ENCODE results near the gene SEMA6A.

Gene SEMA6A

DNA sequence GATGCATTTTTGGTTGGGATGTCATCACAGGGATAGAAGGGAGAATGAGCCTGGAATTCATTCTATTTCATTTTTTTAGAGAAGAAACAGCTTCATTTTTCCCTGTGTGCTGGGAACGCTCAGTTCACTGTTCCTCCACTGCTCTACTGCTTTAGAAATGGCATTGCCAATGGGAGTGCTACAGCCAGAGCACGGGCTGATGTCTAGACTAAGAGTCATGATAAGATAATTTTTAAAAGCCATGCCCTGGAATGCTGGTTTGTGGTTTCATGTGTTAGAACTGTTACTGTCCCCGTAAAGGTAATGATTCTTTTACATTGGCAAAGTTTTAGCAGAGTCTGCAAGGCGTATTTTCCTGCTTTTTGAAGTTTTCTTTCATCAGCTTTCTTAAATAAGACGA, 119.6 kb downstream of the SEMA6A start:
- DNase-seq, result no peak

DNA sequence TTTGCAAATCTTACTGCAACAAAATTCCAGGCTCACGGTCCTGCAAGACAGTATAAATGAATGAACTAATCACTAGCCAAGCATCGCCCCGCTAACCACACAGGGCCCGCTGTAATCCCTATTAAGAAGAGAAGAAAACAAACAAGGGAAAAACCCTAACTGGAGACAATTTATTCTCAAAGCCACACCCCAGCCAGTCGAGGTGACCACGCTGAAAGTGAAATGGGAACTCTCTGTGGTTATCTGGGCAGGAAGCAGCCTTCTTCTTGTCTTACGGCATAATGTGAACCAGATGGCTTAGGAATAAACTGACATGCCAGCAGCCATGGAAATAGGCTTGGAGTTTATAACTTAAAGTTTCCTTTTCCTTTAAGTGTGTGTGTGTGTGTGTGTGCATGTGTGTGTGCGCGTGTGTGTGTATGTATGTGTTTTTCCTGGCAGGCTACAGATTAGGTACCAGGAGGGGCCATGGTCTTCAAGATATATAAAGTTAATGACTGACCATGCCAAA, 120.2 kb downstream of the SEMA6A start:
- no peak for DNase-seq

DNA sequence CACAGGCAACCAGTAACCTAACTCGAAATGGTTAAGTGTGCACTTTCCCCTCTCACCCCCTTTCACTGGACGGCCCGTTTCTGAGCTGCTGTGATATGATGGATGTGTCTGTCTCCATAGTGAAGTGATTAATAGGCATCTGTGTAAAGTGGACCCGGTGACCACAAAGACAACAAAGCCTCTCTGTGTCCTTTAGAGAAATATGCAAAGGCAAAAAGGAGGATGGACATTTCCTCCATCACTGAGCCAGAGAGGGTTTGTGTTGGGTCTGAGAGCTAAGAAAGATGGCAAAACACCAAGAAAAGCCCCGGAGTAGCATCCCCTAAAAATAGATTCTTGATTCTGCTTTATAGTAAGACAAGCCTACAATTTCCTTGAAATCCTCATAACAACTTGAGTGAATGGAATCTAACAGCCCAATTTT, 120.6 kb downstream of the SEMA6A start:
- DNase-seq, result no peak

DNA sequence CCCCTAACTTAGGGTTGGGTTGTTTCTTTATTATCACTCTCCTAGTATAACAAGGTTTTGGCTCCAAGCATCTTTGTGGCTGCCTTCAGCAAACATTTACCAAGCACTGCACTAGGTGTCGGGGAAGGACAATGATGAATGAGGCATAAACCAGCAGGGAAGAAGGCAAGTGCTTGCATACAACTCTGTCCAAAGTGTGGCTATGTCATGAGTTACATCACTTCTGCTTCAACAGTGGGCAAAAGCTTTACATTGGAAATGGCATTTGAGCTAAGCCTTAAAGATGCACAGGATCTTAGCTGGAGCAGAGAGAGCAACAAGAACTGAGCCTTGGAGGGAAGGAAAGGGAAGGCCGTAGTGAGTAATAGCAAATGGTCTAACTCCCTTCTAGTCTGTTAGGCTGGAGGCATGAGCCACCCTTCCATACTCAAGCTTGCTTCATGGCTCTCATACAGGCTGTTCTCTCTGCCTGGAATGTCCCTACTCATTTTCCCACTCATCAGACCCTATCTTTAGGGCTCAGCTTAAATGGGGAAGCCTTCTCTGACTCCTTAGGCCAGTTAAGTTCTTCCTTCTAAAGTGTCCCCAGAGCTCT, 121.8 kb downstream of the SEMA6A start:
- no peak for DNase-seq

DNA sequence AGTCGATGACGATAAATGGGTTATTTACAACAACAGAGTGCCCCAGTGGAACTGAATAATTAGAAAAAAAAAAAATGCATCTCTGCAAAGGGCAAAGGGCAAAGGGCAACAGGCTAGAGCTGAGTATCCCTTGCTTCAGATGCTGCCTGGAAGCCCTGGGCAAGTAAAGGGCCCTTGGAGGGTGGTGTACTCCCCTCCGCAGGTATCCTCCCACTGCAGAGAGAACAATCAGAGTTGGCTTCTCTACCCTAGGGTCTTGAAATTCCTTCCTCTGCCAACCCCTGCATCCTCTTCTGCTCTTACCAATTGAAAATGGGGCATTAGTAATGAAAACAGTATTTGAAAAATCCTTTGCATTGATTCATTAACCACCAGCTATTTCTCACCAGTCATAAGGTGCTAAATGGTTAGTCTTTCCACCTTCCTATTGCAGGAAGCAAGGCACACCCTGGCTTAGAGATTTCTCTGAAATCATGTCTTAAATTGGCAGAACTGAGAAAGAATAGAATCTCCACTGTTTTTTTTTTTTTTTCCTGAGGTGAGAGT, 122.6 kb downstream of the SEMA6A start:
- DNase-seq, result no peak

DNA sequence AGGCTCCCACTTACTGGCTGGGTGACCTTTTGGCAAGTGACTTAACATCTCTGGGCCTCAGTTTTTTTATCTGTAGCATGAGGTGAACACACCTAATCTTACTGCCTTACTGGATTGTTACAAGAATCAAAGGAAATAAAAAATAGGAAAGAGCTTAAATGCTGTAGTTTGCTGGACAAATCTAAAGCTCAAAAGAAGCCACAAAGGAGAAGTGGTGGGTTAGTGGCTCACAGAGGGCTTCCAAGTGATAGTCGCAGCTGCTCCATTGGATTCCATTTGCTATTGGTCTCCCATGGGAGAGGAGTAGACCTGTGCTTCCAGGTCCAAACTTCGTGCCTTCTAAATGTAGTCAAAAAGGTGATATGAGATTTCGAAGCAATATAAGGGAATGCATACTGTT, 123.6 kb downstream of the SEMA6A start:
- DNase-seq, result no peak

DNA sequence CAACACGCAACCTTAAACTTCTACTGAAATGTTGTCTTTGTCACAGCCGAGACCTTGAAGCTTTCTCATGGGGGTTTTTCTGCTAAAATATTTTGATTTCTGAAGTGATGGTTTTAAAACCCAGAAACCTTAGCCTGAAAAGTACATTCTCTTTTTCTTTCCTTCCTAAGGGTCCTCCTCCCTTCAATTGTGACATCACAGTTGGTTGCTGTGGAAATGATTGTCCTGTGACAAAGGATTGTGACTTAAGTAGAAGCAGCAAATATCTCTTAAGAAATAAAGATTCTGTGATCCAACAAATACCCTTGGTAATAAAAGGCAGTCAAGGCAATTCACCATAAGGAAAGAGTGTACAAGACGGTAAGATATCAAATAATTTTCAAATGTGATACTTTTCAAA, 125.2 kb downstream of the SEMA6A start:
- no peak for DNase-seq

DNA sequence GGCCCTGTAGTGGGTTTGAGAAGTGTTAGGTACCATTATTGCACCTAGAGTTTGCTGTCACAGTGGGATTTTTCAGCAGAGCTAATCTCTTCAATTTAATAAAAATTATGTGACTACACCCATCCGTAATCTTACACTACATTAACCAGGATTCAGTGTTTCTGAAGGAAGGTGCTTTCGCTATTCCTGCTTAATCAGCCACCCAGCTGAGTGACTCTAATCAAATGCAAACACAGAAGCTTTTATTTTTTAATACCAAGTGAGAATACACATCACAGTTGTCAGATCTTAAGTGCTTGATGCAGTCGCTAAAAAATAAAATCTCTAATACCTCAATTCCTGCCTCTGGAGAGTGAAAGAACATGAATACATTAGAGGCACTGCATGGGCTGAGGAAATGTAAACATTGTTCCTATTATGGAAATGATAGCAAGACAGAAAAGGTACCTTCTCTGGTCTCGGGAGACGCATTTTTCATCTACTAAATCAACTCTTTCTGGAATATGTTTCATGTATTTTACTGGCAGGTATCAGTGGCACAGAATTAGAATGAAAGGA, 125.7 kb downstream of the SEMA6A start:
- no peak for DNase-seq

DNA sequence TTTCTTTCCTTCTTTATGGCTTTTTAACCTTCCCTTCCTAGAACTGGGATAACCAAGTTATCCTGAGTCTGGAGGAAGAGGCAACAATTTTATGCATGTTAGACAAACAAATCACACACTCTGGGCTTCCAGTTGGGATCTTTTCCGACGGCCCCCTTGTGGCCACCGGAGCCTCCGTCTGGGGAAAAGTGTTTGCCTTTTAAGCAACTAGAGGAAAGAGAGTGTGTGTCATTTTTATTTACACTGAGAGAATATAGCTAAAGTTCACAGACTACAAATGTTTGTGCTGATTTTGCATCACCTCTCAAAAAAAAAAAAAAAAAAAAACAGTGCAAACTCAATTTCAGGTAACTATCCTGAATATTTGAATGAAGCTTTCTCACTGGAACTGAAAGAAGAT, 126.2 kb downstream of the SEMA6A start:
- no peak for DNase-seq

DNA sequence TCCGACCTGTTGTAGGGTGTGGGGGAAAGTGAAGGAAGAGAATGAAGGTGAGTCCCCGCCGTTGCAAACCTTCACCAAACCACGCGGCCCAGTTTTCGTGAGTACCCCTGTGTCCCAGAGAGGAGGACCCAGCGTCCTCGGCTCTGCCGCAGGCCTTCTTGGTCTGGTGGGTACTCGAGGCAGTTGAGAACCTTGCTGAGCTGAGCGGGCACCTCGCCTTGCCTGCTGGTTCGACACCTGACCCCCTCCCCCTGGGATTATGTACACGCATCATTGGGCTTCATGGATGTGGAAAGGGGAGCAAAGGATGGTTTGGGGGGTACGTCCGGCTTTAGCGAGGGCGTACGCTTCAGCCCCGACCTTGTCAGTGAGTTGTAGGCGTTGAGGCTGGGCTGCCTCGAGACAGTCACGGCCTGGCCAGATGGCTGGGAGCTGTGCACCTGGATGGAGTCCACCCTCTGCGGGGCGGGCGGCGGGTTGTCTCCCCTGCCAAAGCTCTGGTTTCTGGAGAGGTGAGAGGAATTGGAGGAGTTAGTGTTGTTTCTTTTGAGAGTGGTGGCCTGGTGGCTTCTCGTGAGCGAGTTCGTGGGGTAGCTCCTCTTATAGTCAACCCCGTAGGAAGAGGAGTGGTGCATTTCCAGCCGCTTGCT, 128.1 kb downstream of the SEMA6A start:
- no peak for DNase-seq

DNA sequence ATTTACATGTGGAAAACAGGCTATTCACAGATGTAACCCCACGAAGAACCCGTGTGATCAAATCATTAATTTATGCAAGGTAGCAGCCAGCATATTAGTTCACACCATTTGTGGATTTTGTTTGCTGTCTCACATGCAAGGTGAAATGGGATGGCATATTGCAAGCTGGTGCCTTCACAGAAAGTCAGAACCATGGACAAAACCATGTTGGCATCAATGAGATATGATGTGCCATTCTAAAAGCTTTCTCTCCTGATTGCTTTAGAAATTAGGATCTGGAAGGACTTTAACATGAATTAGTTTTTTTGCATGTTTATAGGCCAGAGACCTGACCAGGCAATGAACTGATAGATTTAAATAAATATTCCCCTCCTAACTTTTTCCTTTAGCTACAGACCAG, 129.3 kb downstream of the SEMA6A start:
- no peak for DNase-seq

DNA sequence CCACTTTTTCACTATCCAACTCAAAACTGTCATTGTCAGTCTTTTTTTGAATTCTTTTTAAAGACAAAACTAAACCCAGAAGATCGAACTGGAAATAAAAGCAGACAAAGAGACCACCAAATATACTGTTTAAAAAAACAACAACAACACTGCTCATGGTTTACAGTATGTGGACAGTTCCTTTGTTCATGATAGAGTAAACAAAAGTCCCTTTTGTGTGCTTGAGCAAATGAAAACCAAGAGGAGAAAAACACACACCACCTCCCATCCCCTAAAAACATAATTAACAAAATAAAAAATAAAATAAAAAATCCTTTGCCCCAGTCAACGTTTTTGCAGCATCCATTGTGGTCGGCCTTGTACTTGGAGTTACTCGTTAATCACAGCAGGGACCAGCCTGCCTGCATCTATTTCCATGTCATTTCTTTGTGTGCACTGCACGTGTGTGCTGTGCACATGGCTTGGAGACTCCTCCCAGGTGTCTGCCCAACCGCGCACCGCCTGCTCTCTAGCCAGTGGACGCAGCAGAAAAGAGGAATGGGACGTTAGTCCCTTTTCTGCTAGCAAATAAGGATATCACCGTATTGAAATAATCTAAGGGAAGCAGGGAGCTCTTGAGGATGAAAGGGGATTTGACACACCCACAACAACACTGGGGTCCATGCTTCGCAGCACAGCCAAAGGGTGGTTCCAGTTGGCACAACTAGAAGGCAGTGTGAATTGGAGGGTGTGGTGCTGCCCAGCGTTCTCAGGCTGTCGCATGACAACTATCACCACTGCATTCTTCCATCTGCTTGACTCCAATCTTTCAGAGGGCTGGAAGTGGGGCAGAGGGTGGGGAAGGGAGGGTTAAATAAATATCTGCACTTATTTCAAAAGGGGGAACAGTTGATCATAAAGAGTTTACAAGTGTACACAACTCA, 130.0 kb downstream of the SEMA6A start:
- DNase-seq, result no peak

DNA sequence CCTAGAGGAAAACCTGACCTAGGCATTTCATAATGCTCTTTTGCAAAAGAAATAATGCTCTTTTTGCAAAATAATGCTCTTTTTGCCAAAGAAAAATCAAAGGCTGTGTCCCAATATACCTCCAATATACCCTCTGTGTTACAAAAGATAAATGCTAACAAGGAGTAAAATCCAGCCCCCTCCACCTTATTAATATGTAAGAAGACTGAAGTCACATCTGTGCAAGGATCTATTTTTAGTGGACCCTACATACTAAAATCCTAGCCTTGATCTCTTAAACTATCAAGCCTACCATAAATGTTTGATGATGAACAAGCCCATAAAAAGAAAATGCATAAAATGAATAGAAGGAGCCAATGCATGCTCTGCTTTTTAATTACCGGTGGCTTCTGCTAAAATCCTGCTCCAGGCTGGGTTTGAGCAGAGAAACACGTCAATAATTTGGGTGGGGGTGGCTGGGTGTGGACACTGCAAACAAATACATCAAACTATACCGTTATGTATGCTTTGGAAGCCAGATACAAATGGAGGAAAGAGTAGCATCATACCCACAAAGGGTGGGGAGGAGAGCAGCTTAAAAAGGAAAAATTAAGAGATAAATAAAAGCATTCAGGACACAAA, 131.6 kb downstream of the SEMA6A start:
- DNase-seq, result no peak

DNA sequence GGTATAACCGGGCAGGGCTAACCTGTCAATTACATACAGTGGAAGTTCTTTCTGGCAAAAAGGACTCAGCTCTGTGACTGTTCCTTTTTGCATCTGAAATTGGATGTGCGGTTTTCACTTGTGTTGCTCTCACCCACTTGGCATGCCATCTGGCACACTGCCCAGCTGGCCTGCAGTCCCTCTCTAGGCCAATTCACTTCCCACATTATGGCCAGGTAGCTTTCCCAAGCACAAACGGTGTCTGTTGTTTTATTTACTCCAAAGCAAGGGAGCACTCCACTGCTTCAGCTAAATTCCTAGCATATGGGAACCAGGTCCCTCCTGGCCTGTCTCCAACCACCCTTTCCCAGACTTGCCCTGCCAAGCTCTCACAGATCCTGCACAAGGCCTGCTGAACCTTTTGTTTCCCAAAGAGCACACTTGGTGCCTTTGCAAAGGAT, 132.5 kb downstream of the SEMA6A start:
- no peak for DNase-seq

DNA sequence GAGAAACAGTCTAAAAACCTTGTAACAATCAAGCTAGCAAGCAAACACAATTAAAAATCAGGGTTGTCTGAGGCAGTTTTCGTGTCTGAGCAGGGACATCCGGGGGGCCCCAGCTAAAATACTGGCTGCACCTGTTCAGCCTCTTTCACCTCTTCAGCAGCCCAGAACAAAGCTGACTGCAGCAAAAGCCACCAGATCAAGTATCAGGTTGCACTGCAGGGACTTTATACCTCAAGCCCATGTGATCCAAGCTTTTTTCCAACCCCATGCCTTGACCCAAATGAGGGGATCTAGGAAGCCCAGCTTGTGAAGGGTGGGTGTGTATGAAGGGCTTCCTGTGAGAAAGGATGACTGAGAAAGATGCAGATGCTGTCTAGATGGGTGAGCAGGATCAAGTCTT, 133.4 kb downstream of the SEMA6A start:
- no peak for DNase-seq

DNA sequence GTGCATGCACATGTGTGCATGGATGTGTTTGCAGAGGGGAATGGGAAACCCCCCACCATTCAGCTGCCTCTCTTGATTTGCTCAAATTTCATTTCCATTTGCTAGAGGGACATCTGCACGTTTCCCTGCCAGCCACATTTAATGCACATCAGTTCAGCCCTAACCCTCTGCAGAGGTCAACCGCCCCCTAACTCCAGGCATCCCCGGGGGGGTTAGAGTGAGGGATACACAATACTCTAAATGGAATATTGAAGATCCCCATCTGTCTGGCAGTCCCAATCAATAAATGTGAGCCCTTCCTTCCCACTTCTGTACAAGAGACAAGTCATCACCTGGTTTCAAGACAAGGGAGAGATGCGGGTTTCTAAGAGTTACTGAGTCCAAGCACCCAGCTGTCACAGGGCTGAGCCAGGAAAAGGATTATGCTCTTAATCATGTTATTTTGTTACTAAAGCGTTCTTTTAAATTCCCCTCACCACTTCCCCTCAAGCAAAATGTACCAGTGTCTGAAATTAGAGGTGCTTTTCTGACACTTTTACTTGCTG, 134.1 kb downstream of the SEMA6A start:
- DNase-seq, result no peak

DNA sequence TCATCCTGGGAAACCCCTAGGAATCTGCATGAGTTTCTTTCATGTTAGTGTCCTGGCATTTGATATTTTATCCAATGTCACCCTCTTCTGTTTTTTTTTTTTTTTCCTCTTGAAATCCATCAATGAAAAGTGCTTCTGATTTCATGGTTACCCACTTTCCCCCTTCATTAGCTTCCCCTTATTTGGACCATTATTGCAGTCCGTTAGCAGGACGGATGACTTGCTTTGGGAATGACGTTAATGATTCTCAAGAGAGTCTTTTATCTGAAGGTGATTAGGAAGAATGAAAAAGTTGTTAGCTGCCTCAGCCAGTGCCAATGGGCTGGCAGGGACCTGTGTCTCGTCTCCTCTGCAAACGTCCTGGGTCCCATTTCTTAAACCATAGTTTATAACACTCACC, 134.7 kb downstream of the SEMA6A start:
- no peak for DNase-seq

DNA sequence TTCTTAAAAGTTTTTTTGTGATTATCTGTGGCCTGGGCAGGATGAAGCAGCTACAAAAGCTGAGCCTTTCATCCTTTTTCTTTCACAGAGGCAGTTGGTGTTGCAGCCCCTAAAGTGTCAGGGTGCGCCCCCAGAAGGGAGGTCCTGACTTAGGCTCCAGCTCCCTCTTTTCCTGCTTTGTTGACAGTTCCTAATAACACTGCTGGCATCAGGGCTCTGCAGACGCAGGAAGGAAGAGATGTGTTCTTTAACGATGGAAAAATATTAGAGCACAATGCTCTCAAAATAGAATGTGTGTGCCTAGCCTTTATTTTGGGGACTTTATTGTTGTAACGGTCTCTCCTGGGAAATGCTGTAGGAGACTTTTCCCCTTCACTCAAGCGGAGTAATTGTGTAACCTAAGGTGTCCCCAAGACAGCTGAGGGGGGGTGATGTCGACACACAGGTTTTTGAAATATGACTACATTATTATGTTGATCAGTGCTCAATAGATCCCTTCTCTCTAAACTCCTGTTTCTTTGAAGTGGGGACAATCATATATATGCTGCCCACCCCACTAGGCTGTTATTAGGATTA, 135.6 kb downstream of the SEMA6A start:
- no peak for DNase-seq

DNA sequence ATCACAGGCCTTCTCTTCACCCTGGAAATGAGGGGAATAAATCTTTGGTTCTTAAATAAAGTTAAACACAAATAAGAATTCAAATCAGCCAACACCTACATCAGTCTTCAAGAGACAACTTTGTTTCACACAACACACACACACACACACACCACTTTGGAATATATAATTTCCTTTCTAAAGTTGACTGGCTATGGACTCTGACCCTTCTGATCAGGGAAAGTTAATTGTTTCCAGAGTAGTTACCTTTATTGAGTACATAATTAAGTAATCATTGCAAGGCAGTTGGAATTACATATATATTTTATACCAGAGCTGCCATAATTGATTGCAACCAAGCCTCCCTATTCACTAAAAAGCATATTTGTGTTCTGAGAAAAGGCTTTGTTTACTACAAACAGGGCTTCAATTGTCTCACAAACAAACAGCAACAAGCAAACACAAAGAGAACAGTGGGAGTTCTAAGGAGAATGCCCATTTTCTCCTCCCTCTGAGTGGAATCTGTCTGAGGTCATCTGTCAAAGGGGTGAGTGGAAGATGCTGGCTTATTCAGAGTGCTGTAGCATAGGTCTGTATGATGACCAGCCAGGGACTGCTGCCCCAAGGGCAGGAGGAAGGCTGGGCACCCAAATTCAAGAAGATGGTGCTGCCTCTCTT, 136.6 kb downstream of the SEMA6A start:
- no peak for DNase-seq

DNA sequence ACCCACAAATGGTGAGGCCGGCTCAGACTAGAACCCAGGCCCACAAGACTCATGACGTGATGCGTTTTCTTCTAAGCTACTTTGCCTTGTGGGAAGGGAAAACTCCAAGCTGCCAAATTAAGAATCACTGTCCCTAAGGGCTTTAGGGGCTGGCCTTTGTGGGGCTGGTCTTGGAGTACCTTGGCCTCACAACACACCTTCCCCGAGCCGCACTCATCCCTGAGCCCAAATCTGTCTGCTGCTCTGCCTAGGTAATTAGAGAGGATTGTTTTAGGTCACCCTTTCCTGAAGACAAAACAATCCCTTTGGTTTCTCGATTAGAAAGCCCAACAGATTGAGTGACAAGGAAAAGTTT, 137.3 kb downstream of the SEMA6A start:
- no peak for DNase-seq

DNA sequence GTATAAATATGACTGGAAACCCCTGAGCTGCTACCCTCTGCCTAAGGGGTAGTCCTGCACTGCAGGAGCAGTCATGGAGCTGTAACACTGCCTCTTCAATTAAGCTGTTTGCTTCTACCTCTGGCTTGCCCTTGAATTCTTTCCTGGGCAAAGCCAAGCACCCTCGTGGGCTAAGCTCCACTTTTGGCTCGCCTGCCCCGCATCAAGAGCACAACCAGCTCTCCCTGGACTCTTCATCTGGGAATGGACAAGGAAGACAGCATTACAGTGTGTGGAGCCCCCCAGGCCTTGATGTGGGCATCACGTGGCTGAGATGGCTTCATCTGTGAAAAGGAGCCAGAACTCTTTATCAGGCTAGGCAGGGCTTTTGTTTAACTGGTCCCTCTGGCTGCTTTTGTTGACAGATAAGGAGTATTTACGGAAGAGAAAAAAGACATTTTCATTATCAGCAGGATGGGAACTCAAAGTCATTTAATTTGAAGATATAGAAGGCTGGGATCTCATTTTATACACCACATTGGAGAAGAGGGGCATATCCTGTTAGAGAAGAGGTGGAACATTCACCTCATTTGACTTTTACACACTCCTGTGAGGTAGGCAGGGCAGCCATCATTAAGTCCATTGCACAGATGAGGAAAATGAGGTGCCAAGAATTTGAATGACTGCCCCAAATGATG, 137.8 kb downstream of the SEMA6A start:
- no peak for DNase-seq

All from effector CD4-positive, alpha-beta T cell (primary cell).